Testis (tissue), 3 donors: ENCODE data around the gene RGS3. TPM values are rescaled to one million over a fixed set of nuclear protein-coding genes. Genes with fewer than 3 reads are reported as not detected.

Experiments used
- DNase-seq: peaks from one replicate; pipeline ENCODE4 v3.0.0-alpha.2; 2019
- H3K27ac ChIP-seq, 2 donors: fragments of 200-600 bp; sonication (generic); one replicate each; pipeline ENCODE4 v1.5.1; 2019
- H3K27me3 ChIP-seq: fragments of 200-600 bp; sonication (generic); one replicate; pipeline ENCODE4 v1.5.1; 2019
- H3K36me3 ChIP-seq: fragments of 200-600 bp; sonication (generic); one replicate; pipeline ENCODE4 v1.5.1; 2017; ENCODE audit warnings: low read depth; ENCODE audit errors: missing control alignments
- H3K4me1 ChIP-seq: fragments of 200-600 bp; sonication (generic); one replicate; pipeline ENCODE4 v1.5.1; 2019
- H3K4me3 ChIP-seq, 2 donors: fragments of 200-600 bp; sonication (generic); one replicate each; pipeline ENCODE4 v1.5.1; 2017 to 2019
- H3K9me3 ChIP-seq: fragments of 200-600 bp; sonication (generic); one replicate; pipeline ENCODE4 v1.5.1; 2017
- CTCF ChIP-seq, 3 experiments: fragments of 450-650 bp in 2 of 3; fragments of 200-600 bp in 1 of 3; sonication (generic) in 1 of 3; IDR thresholded peaks; one replicate each; pipeline ENCODE4 v1.5.1; 2016 to 2019; ENCODE audit warnings: antibody characterized with exemption in 3 of 3, mild to moderate bottlenecking in 2 of 3, moderate library complexity in 1 of 3
- POLR2A ChIP-seq: fragments of 450-650 bp; IDR thresholded peaks from one replicate; pipeline ENCODE4 v1.6.1; 2017; ENCODE audit warnings: antibody characterized with exemption, mild to moderate bottlenecking, moderate library complexity
- WGBS, 2 donors: methylation state at CpG; one replicate each; pipeline ENCODE4 v1.1.5; 2018; 5-methylcytosine and 5-hydroxymethylcytosine counted together
- intact Hi-C: fragments of 100-400 bp; cut with DNase I; formaldehyde crosslinking; loops from one replicate; pipeline ENCODE4 v1.15.1; 2023; ENCODE audit warnings: low total_unique reads
- polyA plus RNA-seq: library from polyadenylated mRNA; stranded (reverse); fragments of 350-450 nt; fragmentation: Illumina TruSeq; extraction: RNeasy Lipid Tissue Mini Kit (QIAGEN cat#74804); gene quantifications from one replicate; pipeline ENCODE4 v1.2.3, GENCODE V29; 2014; ENCODE audit warnings: low read depth, low replicate concordance; ENCODE audit not compliant: insufficient read depth
- total RNA-seq, 2 donors: library from RNA; depleted of rRNA; stranded (reverse); fragments of >200 nt; gene quantifications; one replicate each; pipeline ENCODE4 v1.2.3, GENCODE V29; 2016

The RGS3 gene
- total and polyA plus RNA-seq, 3 donors from 2014 or later = 84.8 to 125 (median 119) TPM

GRCh38 chr9:113513111-113513510 is 49.6 kb downstream of the RGS3 start:
- H3K9me3 ChIP-seq = no peaks in the 10 kb centered on the region
- no peak overlapping the region for H3K4me3 ChIP-seq
- H3K4me1 ChIP-seq = peaks cover 6% of the 10 kb centered on the region
- no peaks in the 10 kb centered on the region for H3K36me3 ChIP-seq
- H3K27ac ChIP-seq = no peak overlapping the region
- intact Hi-C loops = no loop called here
- no peaks in the 10 kb centered on the region for H3K27me3 ChIP-seq
- TF ChIP-seq CTCF (IDR thresholded peaks at IDR 0.05) (no peak), POLR2A (no peak)
- 81 to 86% methylated on average over 8 of the region's 8 CpGs for WGBS, 2 donors
- DNase-seq = no peak

GRCh38 chr9:113513536-113513935 is 50.0 kb downstream of the RGS3 start:
- Histone ChIP-seq H3K27ac (no peak overlapping the region), H3K27me3 (no peaks in the 10 kb centered on the region), H3K4me3 (no peak overlapping the region), H3K9me3 (no peaks in the 10 kb centered on the region), H3K36me3 (no peaks in the 10 kb centered on the region), H3K4me1 (peaks cover 2% of the 10 kb centered on the region)
- TF ChIP-seq POLR2A = no peak
- no peak for TF ChIP-seq CTCF (IDR thresholded peaks at IDR 0.05)
- no peak for DNase-seq
- WGBS, 2 donors = 88 to 93% methylated on average over 2 of the region's 2 CpGs
- intact Hi-C loops = no loop called here

- no peak for DNase-seq
- 90 to 95% methylated on average over 8 to 12 of the region's 12 CpGs for WGBS, 2 donors
- TF ChIP-seq POLR2A (no peak), CTCF (IDR thresholded peaks at IDR 0.05) (no peak)
- no peaks in the 10 kb centered on the region for H3K9me3 ChIP-seq
- H3K27me3 ChIP-seq = no peaks in the 10 kb centered on the region
- H3K27ac ChIP-seq = no peak overlapping the region
- intact Hi-C loops = no loop called here
- H3K4me1 ChIP-seq = no peaks in the 10 kb centered on the region
- no peaks in the 10 kb centered on the region for H3K36me3 ChIP-seq
- H3K4me3 ChIP-seq = no peak overlapping the region
Measured at GRCh38 chr9:113514061-113514460, 50.5 kb downstream of the RGS3 start.

GRCh38 chr9:113514748-113515147 is 51.2 kb downstream of the RGS3 start:
- Histone ChIP-seq H3K4me3 (no peak overlapping the region), H3K36me3 (no peaks in the 10 kb centered on the region), H3K4me1 (no peaks in the 10 kb centered on the region), H3K9me3 (no peaks in the 10 kb centered on the region), H3K27ac (no peak overlapping the region), H3K27me3 (no peaks in the 10 kb centered on the region)
- TF ChIP-seq POLR2A = no peak
- no peak for TF ChIP-seq CTCF (IDR thresholded peaks at IDR 0.05)
- DNase-seq = no peak
- 90 to 93% methylated on average over 6 of the region's 6 CpGs for WGBS, 2 donors
- intact Hi-C loops = no loop called here

- no peaks in the 10 kb centered on the region for H3K27me3 ChIP-seq
- DNase-seq = no peak
- TF ChIP-seq CTCF (IDR thresholded peaks at IDR 0.05) (no peak), POLR2A (no peak)
- no peak overlapping the region for H3K4me3 ChIP-seq
- H3K4me1 ChIP-seq = no peaks in the 10 kb centered on the region
- 88 to 89% methylated on average over 4 of the region's 4 CpGs for WGBS, 2 donors
- no peak overlapping the region for H3K27ac ChIP-seq
- no peaks in the 10 kb centered on the region for H3K9me3 ChIP-seq
- intact Hi-C loops = no loop called here
- H3K36me3 ChIP-seq = no peaks in the 10 kb centered on the region
Measured at GRCh38 chr9:113515862-113516261, 52.3 kb downstream of the RGS3 start.
